Measurements from ENCODE around the gene MROH9. TPM values are rescaled to one million over a fixed set of nuclear protein-coding genes. Genes with fewer than 3 reads are reported as not detected.
"Not testable (repeated sequence)": the region's sequence is repeated elsewhere in the genome, so short reads cannot be mapped to it uniquely, and the experiment has no call there.

MROH9 gene
- total RNA-seq, 4 donors from 2014 or later: not detected

DNA sequence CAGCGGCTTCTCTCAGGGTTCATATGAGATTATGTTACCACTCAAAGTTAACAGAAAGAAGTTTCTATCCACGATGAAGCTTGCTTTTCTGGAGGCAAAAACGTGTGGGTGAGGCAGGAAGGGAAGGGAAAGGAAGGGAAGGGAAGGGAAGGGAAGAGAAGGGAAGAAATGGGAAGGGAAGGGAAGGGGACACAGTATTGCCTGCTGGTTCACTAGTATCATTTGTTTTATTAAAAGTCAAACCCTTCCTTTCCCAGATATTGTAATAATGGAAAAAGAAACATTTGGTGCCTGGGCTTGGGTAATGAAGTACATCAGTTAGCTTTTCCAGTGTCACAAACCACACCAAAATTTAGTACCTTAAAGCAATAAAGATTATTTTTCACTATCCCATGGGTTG, 18.0 kb upstream of the MROH9 start:
- TF ChIP-seq POLR2AphosphoS5 (IDR thresholded peaks at IDR 0.05): no peak
- TF ChIP-seq, protein P1, sequence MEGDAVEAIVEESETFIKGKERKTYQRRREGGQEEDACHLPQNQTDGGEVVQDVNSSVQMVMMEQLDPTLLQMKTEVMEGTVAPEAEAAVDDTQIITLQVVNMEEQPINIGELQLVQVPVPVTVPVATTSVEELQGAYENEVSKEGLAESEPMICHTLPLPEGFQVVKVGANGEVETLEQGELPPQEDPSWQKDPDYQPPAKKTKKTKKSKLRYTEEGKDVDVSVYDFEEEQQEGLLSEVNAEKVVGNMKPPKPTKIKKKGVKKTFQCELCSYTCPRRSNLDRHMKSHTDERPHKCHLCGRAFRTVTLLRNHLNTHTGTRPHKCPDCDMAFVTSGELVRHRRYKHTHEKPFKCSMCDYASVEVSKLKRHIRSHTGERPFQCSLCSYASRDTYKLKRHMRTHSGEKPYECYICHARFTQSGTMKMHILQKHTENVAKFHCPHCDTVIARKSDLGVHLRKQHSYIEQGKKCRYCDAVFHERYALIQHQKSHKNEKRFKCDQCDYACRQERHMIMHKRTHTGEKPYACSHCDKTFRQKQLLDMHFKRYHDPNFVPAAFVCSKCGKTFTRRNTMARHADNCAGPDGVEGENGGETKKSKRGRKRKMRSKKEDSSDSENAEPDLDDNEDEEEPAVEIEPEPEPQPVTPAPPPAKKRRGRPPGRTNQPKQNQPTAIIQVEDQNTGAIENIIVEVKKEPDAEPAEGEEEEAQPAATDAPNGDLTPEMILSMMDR (IDR thresholded peaks at IDR 0.05): no peak
- TF ChIP-seq EP300 (IDR thresholded peaks at IDR 0.05): no peak
- TF ChIP-seq POLR2A (IDR thresholded peaks at IDR 0.05; ENCODE audit: low read depth): no peak
- 65% methylated on average over 3 of the region's 3 CpGs for WGBS
- peaks cover 0 to 10% (median 0%) of the 10 kb centered on the region in 4 donors for H3K4me1 ChIP-seq
- H3K4me3 ChIP-seq: no peak overlapping the region
- H3K27me3 ChIP-seq: no peaks in the 10 kb centered on the region
- no peaks in the 10 kb centered on the region for H3K36me3 ChIP-seq
- intact Hi-C loops (cut with DNase I): no loop called here
- no peak for DNase-seq (ENCODE audit: extremely low spot score)
- H3K9me3 ChIP-seq: peaks cover 0 to 22% (median 9%) of the 10 kb centered on the region in 4 donors
- no peak overlapping the region for H3K27ac ChIP-seq (replicated peaks in 1 of 4)

DNA sequence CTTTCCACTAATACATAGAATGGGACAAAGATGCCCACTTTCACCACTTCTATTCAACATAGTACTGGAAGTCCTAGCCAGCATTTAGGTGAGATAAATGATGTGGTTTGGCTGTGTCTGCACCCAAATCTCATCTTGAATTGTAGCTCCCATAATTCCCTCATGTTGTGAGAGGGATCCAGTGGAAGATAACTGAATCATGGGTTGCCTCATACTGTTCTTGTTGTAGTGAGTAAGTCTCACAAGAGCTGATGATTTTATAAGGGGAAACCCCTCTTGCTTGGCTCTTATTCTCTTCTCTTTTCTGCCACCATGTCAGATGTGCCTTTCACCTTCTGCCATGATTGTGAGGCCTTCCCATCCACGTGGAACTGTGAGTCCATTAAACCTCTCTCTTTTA, 10.7 kb upstream of the MROH9 start:
- Histone ChIP-seq H3K9me3 (peaks cover 0 to 25% (median 9%) of the 10 kb centered on the region in 4 donors), H3K4me1 (peaks cover 0 to 14% (median 12%) of the 10 kb centered on the region in 4 donors)
- intact Hi-C loops (cut with DNase I): loop anchor here (5.0 kb wide), 1 partner anchor 997 kb away; no protein-coding TSS in a partner anchor
- H3K27me3 ChIP-seq; DNase-seq (ENCODE audit: extremely low spot score); H3K27ac ChIP-seq (replicated peaks in 1 of 4); H3K4me3 ChIP-seq; H3K36me3 ChIP-seq: not testable (repeated sequence)
- WGBS: 36% methylated on average over 1 of the region's 1 CpG

DNA sequence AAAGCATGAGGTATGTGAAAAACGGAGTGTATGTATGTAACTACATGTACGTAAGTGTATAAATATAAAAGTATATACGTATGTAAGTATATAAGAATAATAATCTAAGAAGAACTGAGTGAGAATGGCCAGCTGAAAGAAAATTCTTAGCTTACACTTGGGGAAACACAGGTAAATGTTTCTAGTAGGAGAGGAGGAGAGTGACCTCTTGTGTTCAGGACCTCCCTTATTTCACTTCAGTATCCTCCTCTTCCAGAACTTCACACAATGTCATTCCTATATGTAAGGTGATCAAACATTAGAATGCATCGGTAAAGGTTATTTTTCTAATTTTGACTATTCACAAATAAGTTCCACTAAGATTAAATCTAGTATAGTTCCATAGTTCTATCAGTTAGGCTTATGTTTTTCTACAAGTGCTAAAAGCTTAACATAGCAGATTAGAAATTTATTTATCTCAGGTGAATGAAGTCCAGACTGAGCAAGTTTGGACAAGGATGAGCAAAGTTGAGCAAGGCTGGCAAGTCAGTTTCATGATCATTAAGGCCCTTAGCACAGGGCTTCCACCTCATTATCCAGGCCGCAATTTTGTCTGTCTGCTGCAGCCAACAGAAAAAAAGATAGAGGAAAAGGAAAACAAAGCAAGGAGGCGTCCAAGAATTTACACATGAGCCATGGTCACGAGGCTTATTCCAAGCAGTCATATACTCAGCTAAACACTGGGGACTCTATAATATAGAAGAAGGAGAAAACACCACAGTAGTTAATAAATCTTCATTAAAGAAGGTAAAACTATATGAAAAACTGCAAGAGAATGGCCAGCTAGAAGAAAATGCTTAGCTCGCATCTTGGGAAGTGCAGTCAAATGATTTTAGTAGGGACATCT, 7.1 kb upstream of the MROH9 start:
- 79% methylated on average over 8 of the region's 8 CpGs for WGBS
- no peak for DNase-seq (ENCODE audit: extremely low spot score)
- Histone ChIP-seq H3K27me3 (no peaks in the 10 kb centered on the region), H3K4me1 (peaks cover 0 to 21% (median 15%) of the 10 kb centered on the region in 4 donors), H3K27ac (replicated peaks in 1 of 4) (peak overlapping the region in 3 of 4 donors; percentile 3 to 67 (median 60)), H3K4me3 (no peak overlapping the region), H3K9me3 (no peaks in the 10 kb centered on the region), H3K36me3 (no peaks in the 10 kb centered on the region)
- TF ChIP-seq EP300 (IDR thresholded peaks at IDR 0.05) (no peak), POLR2A (IDR thresholded peaks at IDR 0.05; ENCODE audit: low read depth) (no peak), POLR2AphosphoS5 (IDR thresholded peaks at IDR 0.05) (no peak)
- TF ChIP-seq, protein P1 (IDR thresholded peaks at IDR 0.05): no peak
- intact Hi-C loops (cut with DNase I): loop anchor here (5.0 kb wide), 1 partner anchor 1001 kb away; no protein-coding TSS in a partner anchor

DNA sequence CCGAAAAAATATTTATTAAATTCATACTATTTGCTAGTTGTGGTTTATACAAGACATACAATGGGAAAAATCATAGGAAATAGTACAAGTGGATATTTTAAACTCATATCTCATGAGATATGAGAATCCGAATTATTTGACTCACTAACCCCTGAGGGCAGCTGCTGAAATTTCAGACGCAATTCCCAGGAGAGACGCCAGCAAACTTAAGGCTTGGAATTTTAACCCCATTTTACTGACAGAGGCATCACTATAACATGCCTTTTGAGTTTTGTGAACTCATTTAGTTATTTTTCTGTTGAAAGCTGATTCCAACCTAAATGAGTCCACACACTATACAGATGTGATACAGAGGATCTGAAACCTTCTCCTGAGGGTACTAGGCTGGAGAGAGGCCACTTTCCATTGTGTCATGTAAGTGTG, 5.9 kb upstream of the MROH9 start:
- intact Hi-C loops (cut with DNase I): loop anchor here (5.0 kb wide), 1 partner anchor 1002 kb away; no protein-coding TSS in a partner anchor
- no peaks in the 10 kb centered on the region for H3K36me3 ChIP-seq
- H3K4me3 ChIP-seq: peak overlapping the region in 3 of 4 donors; percentile 10 to 35 (median 15)
- H3K9me3 ChIP-seq: no peaks in the 10 kb centered on the region
- peak overlapping the region; percentile 54 to 67 (median 62) for H3K27ac ChIP-seq (replicated peaks in 1 of 4)
- DNase-seq (ENCODE audit: extremely low spot score): no peak
- peaks cover 0 to 21% (median 15%) of the 10 kb centered on the region in 4 donors for H3K4me1 ChIP-seq
- TF ChIP-seq EP300 (IDR thresholded peaks at IDR 0.05): no peak
- no peaks in the 10 kb centered on the region for H3K27me3 ChIP-seq
- 40% methylated on average over 4 of the region's 4 CpGs for WGBS

DNA sequence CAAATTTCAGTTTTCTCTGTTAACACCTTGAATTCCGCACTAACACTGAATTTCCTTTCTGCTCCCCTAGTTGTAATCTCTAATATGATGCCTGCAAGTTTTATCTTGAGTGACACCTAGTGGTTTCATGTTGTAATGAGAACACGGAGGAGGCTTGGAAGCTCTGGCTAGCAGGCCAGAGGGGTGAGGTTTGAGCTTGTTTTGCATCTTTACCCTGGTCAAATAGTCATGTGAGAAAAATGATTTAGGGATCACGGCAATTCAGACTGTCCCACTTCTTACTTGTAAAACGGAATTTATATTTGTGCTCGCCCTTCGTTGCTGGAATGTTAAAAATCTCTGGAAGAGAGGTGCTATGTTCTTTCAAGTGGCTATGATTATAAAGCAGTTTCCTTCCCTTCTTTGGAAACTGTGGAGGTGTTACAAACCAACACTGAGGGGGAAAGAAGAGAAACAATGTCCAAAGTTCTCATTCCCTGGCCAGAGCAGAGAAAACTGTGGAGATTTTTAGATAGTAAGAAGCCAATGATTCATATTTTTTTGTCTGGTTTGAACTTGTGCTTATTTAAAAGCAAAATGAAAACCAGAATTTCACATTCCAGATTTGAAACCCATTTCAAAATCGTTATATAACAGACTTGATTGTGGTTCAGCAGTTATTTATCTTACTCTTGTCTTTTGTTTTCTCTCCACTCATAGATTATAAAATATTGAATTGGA, 5.3 kb upstream of the MROH9 start:
- Histone ChIP-seq H3K27ac (replicated peaks in 1 of 4) (peak overlapping the region; percentile 54 to 67 (median 62)), H3K4me1 (peaks cover 0 to 21% (median 15%) of the 10 kb centered on the region in 4 donors), H3K27me3 (no peaks in the 10 kb centered on the region), H3K4me3 (peak overlapping the region in 3 of 4 donors; percentile 10 to 35 (median 15)), H3K36me3 (no peaks in the 10 kb centered on the region), H3K9me3 (no peaks in the 10 kb centered on the region)
- DNase-seq (ENCODE audit: extremely low spot score): no peak
- intact Hi-C loops (cut with DNase I): loop anchor here (5.0 kb wide), 1 partner anchor 1003 kb away; no protein-coding TSS in a partner anchor
- WGBS: 13% methylated on average over 7 of the region's 7 CpGs
- TF ChIP-seq EP300 (IDR thresholded peaks at IDR 0.05): no peak
- TF ChIP-seq, protein P1 (IDR thresholded peaks at IDR 0.05): peak; percentile 66 to 75 (median 73)
